Fibroblast of mammary gland (primary cell): ENCODE results near the gene MACROH2A1.

Experiments used
- DNase-seq: peaks from one replicate; pipeline ENCODE4 v3.0.0-alpha.2; 2010; ENCODE audit warnings: low read depth
- H3K4me3 ChIP-seq: 2 replicates; pipeline ENCODE4 v1.5.1; 2011; ENCODE audit warnings: low read depth, mild to moderate bottlenecking, low read length, moderate library complexity; ENCODE audit not compliant: control insufficient read depth
- TF ChIP-seq, protein P1 (sequence below): conservative IDR thresholded peaks from 2 replicates; pipeline ENCODE4 v1.5.1; 2011; ENCODE audit warnings: low read depth, low read length, inconsistent platforms; ENCODE audit not compliant: control insufficient read depth, insufficient read depth

MACROH2A1 gene

GRCh38 chr5:135444881-135445280 is 45.9 kb upstream of the MACROH2A1 start:
- DNase-seq = no peak
- TF ChIP-seq, protein P1, sequence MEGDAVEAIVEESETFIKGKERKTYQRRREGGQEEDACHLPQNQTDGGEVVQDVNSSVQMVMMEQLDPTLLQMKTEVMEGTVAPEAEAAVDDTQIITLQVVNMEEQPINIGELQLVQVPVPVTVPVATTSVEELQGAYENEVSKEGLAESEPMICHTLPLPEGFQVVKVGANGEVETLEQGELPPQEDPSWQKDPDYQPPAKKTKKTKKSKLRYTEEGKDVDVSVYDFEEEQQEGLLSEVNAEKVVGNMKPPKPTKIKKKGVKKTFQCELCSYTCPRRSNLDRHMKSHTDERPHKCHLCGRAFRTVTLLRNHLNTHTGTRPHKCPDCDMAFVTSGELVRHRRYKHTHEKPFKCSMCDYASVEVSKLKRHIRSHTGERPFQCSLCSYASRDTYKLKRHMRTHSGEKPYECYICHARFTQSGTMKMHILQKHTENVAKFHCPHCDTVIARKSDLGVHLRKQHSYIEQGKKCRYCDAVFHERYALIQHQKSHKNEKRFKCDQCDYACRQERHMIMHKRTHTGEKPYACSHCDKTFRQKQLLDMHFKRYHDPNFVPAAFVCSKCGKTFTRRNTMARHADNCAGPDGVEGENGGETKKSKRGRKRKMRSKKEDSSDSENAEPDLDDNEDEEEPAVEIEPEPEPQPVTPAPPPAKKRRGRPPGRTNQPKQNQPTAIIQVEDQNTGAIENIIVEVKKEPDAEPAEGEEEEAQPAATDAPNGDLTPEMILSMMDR = no peak
- H3K4me3 ChIP-seq = no peak overlapping the region

DNA sequence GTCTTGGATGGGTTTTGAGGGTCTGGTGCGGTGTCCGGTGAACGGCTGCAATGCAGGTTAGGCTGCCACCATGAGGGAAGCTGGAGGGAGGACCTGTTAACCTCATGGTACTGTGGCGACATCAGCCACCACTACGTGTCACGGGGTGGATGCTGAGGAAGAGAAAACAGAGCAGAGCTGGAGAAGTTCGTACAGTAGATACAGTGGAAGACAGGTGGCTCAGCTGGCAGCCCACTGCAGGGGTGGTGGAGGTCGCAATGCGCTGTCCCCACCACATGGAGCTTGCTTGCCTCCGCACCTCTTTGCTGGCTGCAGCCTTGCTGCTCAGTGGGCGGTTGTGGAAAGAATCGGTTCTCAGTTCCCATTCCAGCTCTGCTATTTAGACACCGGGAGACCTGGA is 45.3 kb upstream of the MACROH2A1 start:
- TF ChIP-seq, protein P1 = no peak
- no peak overlapping the region for H3K4me3 ChIP-seq
- no peak for DNase-seq

GRCh38 chr5:135443161-135443960 is 44.3 kb upstream of the MACROH2A1 start:
- H3K4me3 ChIP-seq = no peak overlapping the region
- TF ChIP-seq, protein P1 = no peak
- no peak for DNase-seq

DNA sequence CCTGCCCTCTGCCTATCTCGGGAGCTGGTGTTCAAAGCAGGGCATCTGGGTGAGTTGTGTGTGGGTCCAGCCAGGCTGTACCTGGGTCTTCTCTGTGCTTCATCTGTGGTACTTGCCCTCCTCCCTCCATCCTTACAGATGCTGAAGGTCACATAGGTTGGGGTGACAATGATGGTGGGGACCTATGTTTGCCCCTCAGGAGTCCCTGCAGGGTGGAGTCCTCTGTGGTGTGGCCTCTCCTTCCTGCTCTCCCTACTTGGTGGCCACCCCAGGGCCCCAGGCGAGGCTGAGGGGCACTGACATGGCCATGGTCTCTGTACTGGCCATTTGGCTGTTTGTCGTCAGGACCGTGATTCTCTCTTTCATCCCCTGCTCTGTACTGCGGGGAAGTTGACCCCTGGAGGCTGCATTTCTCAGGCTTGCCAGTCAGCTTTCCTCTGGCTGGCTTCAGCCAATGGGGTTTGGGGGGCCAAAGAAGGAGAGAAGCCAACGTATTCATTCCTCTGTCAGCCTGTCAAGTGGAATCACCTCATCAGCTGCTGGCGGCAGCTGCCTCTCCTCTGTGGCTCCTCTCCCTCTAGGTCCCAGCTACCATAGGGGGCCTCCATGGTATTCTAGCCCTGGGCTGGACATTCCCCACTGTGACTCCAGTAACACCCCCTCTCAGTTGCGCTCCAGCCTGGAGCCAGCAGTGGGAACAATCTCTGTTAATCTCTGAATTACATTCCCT is 43.6 kb upstream of the MACROH2A1 start:
- no peak for DNase-seq
- TF ChIP-seq, protein P1 = no peak
- no peak overlapping the region for H3K4me3 ChIP-seq

DNA sequence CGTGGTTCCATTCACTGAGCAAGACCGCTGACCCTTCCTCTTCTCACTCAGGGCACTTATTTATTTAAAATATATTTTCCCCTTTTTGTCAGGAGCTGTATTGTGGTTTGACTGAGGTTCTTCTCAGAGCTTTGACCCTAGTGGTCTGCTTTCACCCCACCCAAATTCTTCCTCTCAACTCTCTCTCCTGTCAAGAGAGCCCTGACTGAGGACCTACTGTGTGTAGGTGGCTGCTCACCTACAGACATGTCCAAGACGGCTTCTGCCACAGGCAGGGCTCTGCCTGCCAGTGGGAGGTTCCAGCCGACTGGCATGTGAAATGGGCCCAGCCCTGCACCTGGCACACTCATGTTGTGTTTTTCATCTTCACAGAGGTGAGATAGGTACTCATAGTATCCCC is 42.9 kb upstream of the MACROH2A1 start:
- DNase-seq = no peak
- TF ChIP-seq, protein P1 = no peak
- no peak overlapping the region for H3K4me3 ChIP-seq

DNA sequence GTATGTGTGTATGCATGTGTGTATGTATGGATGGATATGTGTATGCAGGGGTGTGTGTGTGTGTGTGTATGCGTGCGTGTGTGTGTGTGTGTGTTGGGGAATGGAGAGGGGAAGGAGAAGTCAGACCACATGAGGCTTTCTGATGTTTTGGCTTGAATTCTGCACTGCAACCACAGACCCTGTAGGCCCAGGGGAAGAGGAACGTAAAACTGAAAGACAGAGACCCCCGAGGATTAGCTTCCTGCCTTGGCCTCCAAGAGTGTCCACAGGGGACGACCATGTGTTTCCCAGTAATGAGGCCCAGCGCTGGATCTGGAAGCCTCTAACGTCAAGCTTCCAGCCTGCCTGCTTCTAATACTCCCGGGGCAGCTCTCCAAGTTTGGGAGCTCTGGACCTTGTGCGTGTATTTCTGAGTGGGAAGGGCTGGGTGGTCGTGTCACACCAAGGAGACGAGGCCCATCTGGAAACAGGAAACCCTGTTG is 42.4 kb upstream of the MACROH2A1 start:
- TF ChIP-seq, protein P1 = no peak
- no peak overlapping the region for H3K4me3 ChIP-seq
- no peak for DNase-seq
